ENCODE results near the gene TMEM45B.

GRCh38 chr11:129767827-129768226, 47.8 kb upstream of the TMEM45B start:
- TF ChIP-seq POLR2AphosphoS5 (IDR thresholded peaks at IDR 0.05; ENCODE audit: low read depth) (no peak), GABPA (IDR thresholded peaks at IDR 0.05; ENCODE audit: low read depth) (no peak)
- TF ChIP-seq, protein P1, sequence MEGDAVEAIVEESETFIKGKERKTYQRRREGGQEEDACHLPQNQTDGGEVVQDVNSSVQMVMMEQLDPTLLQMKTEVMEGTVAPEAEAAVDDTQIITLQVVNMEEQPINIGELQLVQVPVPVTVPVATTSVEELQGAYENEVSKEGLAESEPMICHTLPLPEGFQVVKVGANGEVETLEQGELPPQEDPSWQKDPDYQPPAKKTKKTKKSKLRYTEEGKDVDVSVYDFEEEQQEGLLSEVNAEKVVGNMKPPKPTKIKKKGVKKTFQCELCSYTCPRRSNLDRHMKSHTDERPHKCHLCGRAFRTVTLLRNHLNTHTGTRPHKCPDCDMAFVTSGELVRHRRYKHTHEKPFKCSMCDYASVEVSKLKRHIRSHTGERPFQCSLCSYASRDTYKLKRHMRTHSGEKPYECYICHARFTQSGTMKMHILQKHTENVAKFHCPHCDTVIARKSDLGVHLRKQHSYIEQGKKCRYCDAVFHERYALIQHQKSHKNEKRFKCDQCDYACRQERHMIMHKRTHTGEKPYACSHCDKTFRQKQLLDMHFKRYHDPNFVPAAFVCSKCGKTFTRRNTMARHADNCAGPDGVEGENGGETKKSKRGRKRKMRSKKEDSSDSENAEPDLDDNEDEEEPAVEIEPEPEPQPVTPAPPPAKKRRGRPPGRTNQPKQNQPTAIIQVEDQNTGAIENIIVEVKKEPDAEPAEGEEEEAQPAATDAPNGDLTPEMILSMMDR (IDR thresholded peaks at IDR 0.05; ENCODE audit: insufficient read depth, low read length): no peak

Data from HL-60 (cell line).